CD14-positive monocyte (primary cell): ENCODE measurements around the gene GPR150. TPM values are rescaled to one million over a fixed set of nuclear protein-coding genes. Genes with fewer than 3 reads are reported as not detected.

Experiments used
- DNase-seq, 3 donors: peaks; one replicate each; pipeline ENCODE4 v3.0.0-alpha.2; 2011 to 2022
- H2AFZ ChIP-seq: 2 replicates; pipeline ENCODE4 v1.6.0; 2012; ENCODE audit warnings: mild to moderate bottlenecking, low read depth, low read length, inconsistent platforms; ENCODE audit not compliant: insufficient read depth, poor library complexity, severe bottlenecking
- H3K27ac ChIP-seq, 2 donors: 1 replicate in 1 of 2; 2 replicates in 1 of 2; pipeline ENCODE4 v1.5.1; 2012 to 2013; ENCODE audit warnings: low read length in 2 of 2, control low read depth in 1 of 2, inconsistent platforms in 1 of 2, low read depth in 1 of 2, mild to moderate bottlenecking in 1 of 2
- H3K27me3 ChIP-seq, 2 donors: one replicate each; pipeline versions ENCODE4 v1.6.0 to v1.6.1; 2011 to 2013; ENCODE audit warnings: low read length in 2 of 2; ENCODE audit not compliant: control insufficient read depth in 2 of 2, insufficient read depth in 2 of 2
- H3K36me3 ChIP-seq, 2 donors: replicated peaks in 1 of 2; 1 replicate in 1 of 2; 2 replicates in 1 of 2; pipeline versions ENCODE4 v1.5.1 to v1.6.1; 2012 to 2013; ENCODE audit warnings: low read length in 2 of 2, control low read depth in 1 of 2, inconsistent platforms in 1 of 2, mild to moderate bottlenecking in 1 of 2; ENCODE audit not compliant: insufficient read depth in 2 of 2, control insufficient read depth in 1 of 2
- H3K4me1 ChIP-seq, 2 donors: 1 replicate in 1 of 2; 2 replicates in 1 of 2; pipeline versions ENCODE4 v1.5.1 to v1.6.1; 2012 to 2013; ENCODE audit warnings: low read length in 2 of 2, control low read depth in 1 of 2, inconsistent platforms in 1 of 2, mild to moderate bottlenecking in 1 of 2, moderate library complexity in 1 of 2; ENCODE audit not compliant: insufficient read depth in 2 of 2, control insufficient read depth in 1 of 2
- H3K4me2 ChIP-seq: replicated peaks from 2 replicates; pipeline ENCODE3; 2012; ENCODE audit warnings: low read length, moderate library complexity, mild to moderate bottlenecking; ENCODE audit not compliant: poor library complexity, severe bottlenecking; ENCODE audit errors: extremely low read depth
- H3K4me3 ChIP-seq, 3 experiments: fragments of 200-600 bp in 1 of 3; sonication (generic) in 1 of 3; replicated peaks in 1 of 3; 1 replicate in 2 of 3; 2 replicates in 1 of 3; pipeline ENCODE4 v1.5.1; 2011 to 2013; ENCODE audit warnings: low read length in 3 of 3, mild to moderate bottlenecking in 3 of 3, control low read depth in 2 of 3, low read depth in 2 of 3, inconsistent platforms in 1 of 3, moderate library complexity in 1 of 3
- H3K79me2 ChIP-seq: 2 replicates; pipeline ENCODE4 v1.6.0; 2012; ENCODE audit warnings: mild to moderate bottlenecking, control low read depth, inconsistent platforms, low read length, moderate library complexity; ENCODE audit not compliant: insufficient read depth
- H3K9ac ChIP-seq: 2 replicates; pipeline ENCODE4 v1.6.0; 2017; ENCODE audit warnings: low read length, mild to moderate bottlenecking; ENCODE audit not compliant: insufficient read depth, poor library complexity, severe bottlenecking
- H3K9me3 ChIP-seq, 2 donors: replicated peaks in 1 of 2; 1 replicate in 1 of 2; 2 replicates in 1 of 2; pipeline versions ENCODE4 v1.5.1 to v1.6.1; 2012 to 2013; ENCODE audit warnings: low read length in 2 of 2, control low read depth in 1 of 2; ENCODE audit not compliant: control insufficient read depth in 1 of 2, insufficient read depth in 1 of 2
- H4K20me1 ChIP-seq: 2 replicates; pipeline ENCODE4 v1.6.0; 2012; ENCODE audit warnings: mild to moderate bottlenecking, low read length, control low read depth, moderate library complexity; ENCODE audit not compliant: insufficient read depth
- H3K27ac Mint-ChIP-seq, 7 donors: one replicate each; pipeline ENCODE4 v1.8.0; 2020; ENCODE audit warnings: mild to moderate bottlenecking in 7 of 7, mixed read lengths in 7 of 7, moderate library complexity in 6 of 7, inconsistent platforms in 2 of 7
- H3K27me3 Mint-ChIP-seq, 3 donors: one replicate each; pipeline ENCODE4 v1.8.0; 2021 to 2022; ENCODE audit warnings: low read depth in 3 of 3, mild to moderate bottlenecking in 3 of 3, mixed read lengths in 3 of 3, moderate library complexity in 3 of 3, inconsistent platforms in 1 of 3
- H3K36me3 Mint-ChIP-seq, 2 donors: one replicate each; pipeline ENCODE4 v1.8.0; 2020; ENCODE audit warnings: mixed read lengths in 2 of 2, inconsistent platforms in 1 of 2, mild to moderate bottlenecking in 1 of 2
- H3K4me1 Mint-ChIP-seq: one replicate; pipeline ENCODE4 v1.8.0; 2020; ENCODE audit warnings: mild to moderate bottlenecking, mixed read lengths
- H3K4me3 Mint-ChIP-seq, 2 donors: one replicate each; pipeline ENCODE4 v1.8.0; 2020; ENCODE audit warnings: mild to moderate bottlenecking in 2 of 2, mixed read lengths in 2 of 2, moderate library complexity in 1 of 2
- H3K9me3 Mint-ChIP-seq, 7 donors: one replicate each; pipeline ENCODE4 v1.8.0; 2020 to 2022; ENCODE audit warnings: mixed read lengths in 7 of 7, mild to moderate bottlenecking in 6 of 7, moderate library complexity in 6 of 7, inconsistent platforms in 2 of 7
- CTCF ChIP-seq: fragments of 200-600 bp; IDR thresholded peaks from one replicate; pipeline ENCODE4 v1.8.0; 2022; ENCODE audit warnings: antibody characterized with exemption, mild to moderate bottlenecking
- intact Hi-C, 2 donors: fragments of 100-400 bp; cut with micrococcal nuclease; formaldehyde crosslinking; loops; one replicate each; pipeline versions ENCODE4 v1.15.0 to v1.15.1; 2023
- polyA plus RNA-seq, 3 donors: library from polyadenylated mRNA; depleted of rRNA in 1 of 3; unstranded in 2 of 3; stranded (reverse) in 1 of 3; fragments of 300-500 nt in 2 of 3; fragments of >200 nt in 1 of 3; fragmentation: Illumina TruSeq in 2 of 3; gene quantifications; 1 replicate in 2 of 3; 2 replicates in 1 of 3; pipeline ENCODE4 v1.2.3, GENCODE V29; 2012 to 2021

Gene GPR150
- polyA plus RNA-seq, 3 donors: not detected

DNA sequence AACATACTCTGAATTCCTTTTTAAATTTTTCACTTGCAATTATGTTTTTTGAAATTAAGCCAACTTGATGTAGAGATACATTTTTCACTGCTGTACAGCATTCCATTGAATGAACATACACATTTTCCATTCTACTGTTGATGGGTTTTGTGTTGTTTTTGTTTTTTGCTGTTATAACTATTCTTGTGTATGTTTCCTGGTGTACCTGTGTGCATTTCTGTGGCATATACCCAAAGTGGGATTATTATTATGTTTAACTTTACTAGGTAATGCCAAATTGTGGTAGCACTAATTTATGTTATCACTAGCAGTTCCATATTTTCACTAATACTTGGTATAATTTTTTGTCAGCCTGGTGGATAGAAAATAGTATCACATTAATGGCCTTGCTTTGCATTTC, 29.4 kb downstream of the GPR150 start:
- peaks cover 12% of the 10 kb centered on the region for H3K4me1 Mint-ChIP-seq
- Histone ChIP-seq H3K27ac (no peak overlapping the region), H3K9me3 (no peaks in the 10 kb centered on the region), H4K20me1 (no peaks in the 10 kb centered on the region), H3K36me3 (no peaks in the 10 kb centered on the region), H3K27me3 (no peaks in the 10 kb centered on the region), H3K79me2 (no peaks in the 10 kb centered on the region), H3K4me2 (no peak overlapping the region), H3K4me1 (peaks cover 12% of the 10 kb centered on the region in 2 donors), H2AFZ (no peak overlapping the region), H3K9ac (no peak overlapping the region), H3K4me3 (no peak overlapping the region)
- no peaks in the 10 kb centered on the region for H3K36me3 Mint-ChIP-seq
- intact Hi-C loops: loop anchor here (5.0 kb wide), 2 partner anchors 97 to 198 kb away; partner anchors contain the start of gene SKIC3 (in 1 of the 2)
- TF ChIP-seq CTCF: no peak
- no peak for DNase-seq
- H3K9me3 Mint-ChIP-seq: peaks cover 0 to 1% (median 0%) of the 10 kb centered on the region in 7 donors
- no peaks in the 10 kb centered on the region for H3K27me3 Mint-ChIP-seq
- H3K4me3 Mint-ChIP-seq: no peak overlapping the region
- H3K27ac Mint-ChIP-seq: no peak overlapping the region

DNA sequence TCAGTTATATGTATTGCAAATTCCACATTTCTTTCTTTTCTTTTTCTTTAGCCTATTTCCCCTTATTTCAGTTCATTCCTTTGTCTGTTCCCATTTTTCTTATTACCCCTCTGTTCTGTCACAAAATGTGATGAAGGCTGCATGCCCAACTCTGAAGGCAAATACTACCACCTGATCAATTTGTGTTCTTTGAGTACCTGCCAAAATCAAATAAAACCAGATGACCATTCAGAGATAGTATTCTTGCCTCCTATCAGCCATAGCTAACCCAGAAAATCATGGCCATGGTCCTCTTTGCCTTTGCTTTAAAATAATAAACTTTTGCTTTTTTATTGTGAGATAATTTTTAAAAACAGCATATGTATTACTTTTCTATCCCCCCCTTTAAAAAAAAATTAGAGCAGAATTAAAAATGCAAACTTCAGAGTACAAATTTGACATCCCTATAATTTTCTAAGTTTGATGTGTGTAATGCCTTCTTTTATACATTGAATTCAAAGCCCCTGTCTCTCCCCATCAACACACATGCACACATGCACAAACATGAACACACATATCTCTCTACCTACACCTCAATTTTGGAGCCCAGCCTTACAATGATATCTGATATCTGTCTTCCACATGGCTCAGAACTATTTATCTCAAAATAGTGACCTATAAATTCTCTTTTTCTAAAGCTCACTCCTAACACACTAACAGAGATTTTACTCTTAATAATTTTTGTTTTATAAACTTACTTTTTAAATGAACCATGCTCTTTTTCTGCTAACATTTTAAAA, 30.1 kb downstream of the GPR150 start:
- Histone ChIP-seq H2AFZ (no peak overlapping the region), H3K27ac (no peak overlapping the region), H4K20me1 (no peaks in the 10 kb centered on the region), H3K36me3 (no peaks in the 10 kb centered on the region), H3K9ac (no peak overlapping the region), H3K27me3 (no peaks in the 10 kb centered on the region), H3K9me3 (no peaks in the 10 kb centered on the region), H3K4me1 (peaks cover 11 to 12% of the 10 kb centered on the region in 2 donors), H3K79me2 (no peaks in the 10 kb centered on the region), H3K4me3 (no peak overlapping the region), H3K4me2 (no peak overlapping the region)
- Mint-ChIP-seq H3K4me1 (peaks cover 10% of the 10 kb centered on the region), H3K9me3 (peaks cover 0 to 1% (median 0%) of the 10 kb centered on the region in 7 donors), H3K4me3 (no peak overlapping the region), H3K36me3 (no peaks in the 10 kb centered on the region), H3K27ac (no peak overlapping the region), H3K27me3 (no peaks in the 10 kb centered on the region)
- DNase-seq: no peak
- TF ChIP-seq CTCF: no peak
- intact Hi-C loops: loop anchor here (5.0 kb wide), 2 partner anchors 98 to 197 kb away; partner anchors contain the start of gene SKIC3 (in 1 of the 2)
